Kidney (tissue), 14 donors: ENCODE results near the gene SCN1B. TPM values are rescaled to one million over a fixed set of nuclear protein-coding genes. Genes with fewer than 3 reads are reported as not detected.

Experiments
- DNase-seq, 5 donors: peaks; one replicate each; pipeline ENCODE4 v3.0.0-alpha.2; 2013 to 2020
- FAIRE-seq: peaks from 2 replicates; lab custom pipeline; 2012; peaks lifted over from hg19 to GRCh38; lab: Jason Lieb, UNC
- H3K27ac ChIP-seq, 2 donors: one replicate each; pipeline ENCODE4 v1.7.0; 2013; ENCODE audit warnings: low read depth in 2 of 2, low read length in 2 of 2, inconsistent platforms in 1 of 2
- H3K27me3 ChIP-seq: one replicate; pipeline ENCODE4 v1.7.1; 2013; ENCODE audit warnings: low read length, inconsistent platforms; ENCODE audit not compliant: control insufficient read depth, insufficient read depth
- H3K36me3 ChIP-seq, 3 donors: one replicate each; pipeline versions ENCODE4 v1.7.0 to v1.7.1; 2013; ENCODE audit warnings: low read length in 3 of 3, control low read depth in 1 of 3, inconsistent platforms in 1 of 3; ENCODE audit not compliant: insufficient read depth in 3 of 3, control insufficient read depth in 2 of 3
- H3K4me1 ChIP-seq, 3 donors: one replicate each; pipeline versions ENCODE4 v1.7.0 to v1.7.1; 2013; ENCODE audit warnings: low read length in 3 of 3, inconsistent platforms in 1 of 3, low read depth in 1 of 3; ENCODE audit not compliant: control insufficient read depth in 2 of 3, insufficient read depth in 2 of 3
- H3K4me3 ChIP-seq, 3 donors: one replicate each; pipeline versions ENCODE4 v1.7.0 to v1.8.1; 2013; ENCODE audit warnings: low read length in 3 of 3, control low read depth in 1 of 3, inconsistent platforms in 1 of 3
- H3K9ac ChIP-seq, 3 donors: one replicate each; pipeline versions ENCODE4 v1.7.0 to v1.7.1; 2013; ENCODE audit warnings: low read length in 3 of 3, control low read depth in 1 of 3, inconsistent platforms in 1 of 3
- H3K9me3 ChIP-seq, 3 donors: one replicate each; pipeline versions ENCODE4 v1.7.0 to v1.7.1; 2013; ENCODE audit warnings: low read length in 3 of 3, control low read depth in 1 of 3, inconsistent platforms in 1 of 3; ENCODE audit not compliant: control insufficient read depth in 2 of 3, insufficient read depth in 1 of 3
- intact Hi-C: fragments of 100-400 bp; cut with DNase I; formaldehyde crosslinking; loops from one replicate; pipeline ENCODE4 v1.11.1; 2022
- polyA plus RNA-seq: library from polyadenylated mRNA; stranded (reverse); fragments of 350-450 nt; fragmentation: Illumina TruSeq; extraction: RNeasy Lipid Tissue Mini Kit (QIAGEN cat#74804); gene quantifications from one replicate; pipeline ENCODE4 v1.2.3, GENCODE V29; 2014; ENCODE audit warnings: low read depth, low replicate concordance; ENCODE audit not compliant: insufficient read depth
- total RNA-seq: library from RNA; stranded (reverse); fragmentation: NEBNext Ultra II Directional; extraction: Animal tissue kit (Norgen Biotek cat#: 25700); gene quantifications from one replicate; pipeline ENCODE4 v1.2.1, GENCODE V29; 2021
- TF ChIP-seq, protein P1 (sequence below): IDR thresholded peaks from 3 replicates; pipeline ENCODE4 v1.5.1; 2012; ENCODE audit warnings: mild to moderate bottlenecking, moderate library complexity, borderline replicate concordance; ENCODE audit not compliant: insufficient read depth; ENCODE audit errors: extremely low read depth
- donor health status: control.
- donor health status: control.
- donor health status: control.
- donor health status: control.
- donor health status: control.
- donor health status: DM: yes; HTN: yes; CAD: no.
- donor health status: Normal renal cell carcinoma (clear cell type).

SCN1B gene
- total and polyA plus RNA-seq, 2 donors from 2014 or later = 9.6 to 24.1 TPM

DNA sequence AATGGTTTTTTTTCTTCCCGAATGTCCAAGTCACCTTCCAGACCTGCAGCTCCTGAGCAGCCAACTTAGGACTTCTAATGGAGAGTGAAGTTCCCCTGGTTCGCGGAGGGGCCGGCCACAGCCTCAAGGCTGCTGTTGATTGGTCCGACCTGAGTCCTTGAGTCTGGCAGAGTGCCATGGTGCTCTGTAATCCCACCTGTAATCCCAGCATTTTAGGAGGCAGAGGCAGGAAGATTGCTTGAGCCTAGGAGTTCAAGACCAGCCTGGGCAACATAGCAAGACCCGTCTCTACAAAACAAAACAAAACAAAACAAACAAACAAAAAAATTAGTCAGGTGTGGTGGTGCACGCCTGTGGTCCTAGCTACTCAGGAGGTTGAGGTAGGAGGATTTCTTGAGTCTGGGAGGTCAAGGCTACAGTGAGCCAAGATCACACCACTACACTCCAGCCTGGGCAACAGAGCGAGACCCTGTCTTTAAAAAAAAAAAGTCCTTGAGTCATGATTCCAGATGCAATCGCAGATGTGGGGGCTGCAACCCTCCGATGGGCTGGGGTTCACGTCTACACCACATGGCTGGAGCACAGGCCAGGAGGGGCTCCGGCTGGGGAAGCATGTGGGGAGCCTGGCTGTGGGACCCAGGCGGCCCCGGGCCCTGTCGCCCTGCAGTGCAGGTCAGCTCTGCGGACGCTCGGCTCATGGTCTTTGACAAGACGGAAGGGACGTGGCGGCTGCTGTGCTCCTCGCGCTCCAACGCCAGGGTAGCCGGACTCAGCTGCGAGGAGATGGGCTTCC is 28.9 kb downstream of the SCN1B start:
- no peaks in the 10 kb centered on the region for H3K27me3 ChIP-seq
- DNase-seq = peak in 1 of 5 donors; percentile 34
- H3K9ac ChIP-seq = no peak overlapping the region
- TF ChIP-seq, protein P1, sequence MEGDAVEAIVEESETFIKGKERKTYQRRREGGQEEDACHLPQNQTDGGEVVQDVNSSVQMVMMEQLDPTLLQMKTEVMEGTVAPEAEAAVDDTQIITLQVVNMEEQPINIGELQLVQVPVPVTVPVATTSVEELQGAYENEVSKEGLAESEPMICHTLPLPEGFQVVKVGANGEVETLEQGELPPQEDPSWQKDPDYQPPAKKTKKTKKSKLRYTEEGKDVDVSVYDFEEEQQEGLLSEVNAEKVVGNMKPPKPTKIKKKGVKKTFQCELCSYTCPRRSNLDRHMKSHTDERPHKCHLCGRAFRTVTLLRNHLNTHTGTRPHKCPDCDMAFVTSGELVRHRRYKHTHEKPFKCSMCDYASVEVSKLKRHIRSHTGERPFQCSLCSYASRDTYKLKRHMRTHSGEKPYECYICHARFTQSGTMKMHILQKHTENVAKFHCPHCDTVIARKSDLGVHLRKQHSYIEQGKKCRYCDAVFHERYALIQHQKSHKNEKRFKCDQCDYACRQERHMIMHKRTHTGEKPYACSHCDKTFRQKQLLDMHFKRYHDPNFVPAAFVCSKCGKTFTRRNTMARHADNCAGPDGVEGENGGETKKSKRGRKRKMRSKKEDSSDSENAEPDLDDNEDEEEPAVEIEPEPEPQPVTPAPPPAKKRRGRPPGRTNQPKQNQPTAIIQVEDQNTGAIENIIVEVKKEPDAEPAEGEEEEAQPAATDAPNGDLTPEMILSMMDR = no peak
- no peak overlapping the region for H3K27ac ChIP-seq
- no peaks in the 10 kb centered on the region for H3K4me1 ChIP-seq
- intact Hi-C loops = no loop called here
- peaks cover 0 to 5% (median 0%) of the 10 kb centered on the region in 3 donors for H3K36me3 ChIP-seq
- no peaks in the 10 kb centered on the region for H3K9me3 ChIP-seq
- FAIRE-seq = no peak
- H3K4me3 ChIP-seq = no peak overlapping the region

DNA sequence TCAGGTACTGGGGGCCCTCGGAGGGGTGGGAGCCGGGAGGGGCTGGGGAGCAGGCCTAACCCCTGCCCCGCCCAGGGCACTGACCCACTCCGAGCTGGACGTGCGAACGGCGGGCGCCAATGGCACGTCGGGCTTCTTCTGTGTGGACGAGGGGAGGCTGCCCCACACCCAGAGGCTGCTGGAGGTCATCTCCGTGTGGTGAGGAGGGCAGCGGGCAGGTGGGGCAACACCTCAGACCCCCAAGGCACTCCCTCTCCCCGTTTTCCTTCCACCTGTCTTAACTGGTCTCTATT is 29.5 kb downstream of the SCN1B start:
- H3K36me3 ChIP-seq = peaks cover 0 to 5% (median 0%) of the 10 kb centered on the region in 3 donors
- TF ChIP-seq, protein P1 = no peak
- no peak overlapping the region for H3K4me3 ChIP-seq
- no peak for DNase-seq
- FAIRE-seq = no peak
- no peaks in the 10 kb centered on the region for H3K4me1 ChIP-seq
- no peak overlapping the region for H3K9ac ChIP-seq
- no peaks in the 10 kb centered on the region for H3K27me3 ChIP-seq
- H3K27ac ChIP-seq = no peak overlapping the region
- H3K9me3 ChIP-seq = no peaks in the 10 kb centered on the region
- intact Hi-C loops = no loop called here

DNA sequence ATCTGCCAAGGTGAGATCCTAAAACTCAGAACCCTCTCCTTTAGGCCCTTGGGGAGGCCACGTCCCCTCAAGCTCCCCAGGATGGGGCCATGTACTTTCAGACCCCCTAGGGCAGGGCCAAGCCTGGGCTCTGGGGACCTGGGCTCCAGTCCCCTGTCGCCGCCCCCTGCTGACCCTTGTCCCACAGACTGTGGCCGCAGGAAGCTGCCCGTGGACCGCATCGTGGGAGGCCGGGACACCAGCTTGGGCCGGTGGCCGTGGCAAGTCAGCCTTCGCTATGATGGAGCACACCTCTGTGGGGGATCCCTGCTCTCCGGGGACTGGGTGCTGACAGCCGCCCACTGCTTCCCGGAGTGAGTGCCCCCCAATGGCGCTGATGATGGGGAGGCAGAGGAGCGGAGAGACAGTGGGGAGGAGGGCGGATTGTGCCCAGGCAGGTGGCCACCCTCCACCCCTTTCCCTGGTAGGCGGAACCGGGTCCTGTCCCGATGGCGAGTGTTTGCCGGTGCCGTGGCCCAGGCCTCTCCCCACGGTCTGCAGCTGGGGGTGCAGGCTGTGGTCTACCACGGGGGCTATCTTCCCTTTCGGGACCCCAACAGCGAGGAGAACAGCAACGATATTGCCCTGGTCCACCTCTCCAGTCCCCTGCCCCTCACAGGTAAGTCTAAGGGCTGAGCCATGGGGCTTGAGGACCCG is 30.0 kb downstream of the SCN1B start:
- H3K9me3 ChIP-seq = no peaks in the 10 kb centered on the region
- H3K27ac ChIP-seq = no peak overlapping the region
- no peaks in the 10 kb centered on the region for H3K27me3 ChIP-seq
- intact Hi-C loops = no loop called here
- H3K4me1 ChIP-seq = no peaks in the 10 kb centered on the region
- FAIRE-seq = no peak
- DNase-seq = peak in 1 of 5 donors; percentile 41
- no peak overlapping the region for H3K9ac ChIP-seq
- TF ChIP-seq, protein P1 = no peak
- H3K4me3 ChIP-seq = no peak overlapping the region
- H3K36me3 ChIP-seq = peaks cover 0 to 5% (median 0%) of the 10 kb centered on the region in 3 donors
